ENCODE data around the gene COBLL1. TPM values are rescaled to one million over a fixed set of nuclear protein-coding genes. Genes with fewer than 3 reads are reported as not detected.
A peak's percentile ranks its signal among the peaks of the same experiment; 100 is the strongest.

COBLL1 gene, protein sequence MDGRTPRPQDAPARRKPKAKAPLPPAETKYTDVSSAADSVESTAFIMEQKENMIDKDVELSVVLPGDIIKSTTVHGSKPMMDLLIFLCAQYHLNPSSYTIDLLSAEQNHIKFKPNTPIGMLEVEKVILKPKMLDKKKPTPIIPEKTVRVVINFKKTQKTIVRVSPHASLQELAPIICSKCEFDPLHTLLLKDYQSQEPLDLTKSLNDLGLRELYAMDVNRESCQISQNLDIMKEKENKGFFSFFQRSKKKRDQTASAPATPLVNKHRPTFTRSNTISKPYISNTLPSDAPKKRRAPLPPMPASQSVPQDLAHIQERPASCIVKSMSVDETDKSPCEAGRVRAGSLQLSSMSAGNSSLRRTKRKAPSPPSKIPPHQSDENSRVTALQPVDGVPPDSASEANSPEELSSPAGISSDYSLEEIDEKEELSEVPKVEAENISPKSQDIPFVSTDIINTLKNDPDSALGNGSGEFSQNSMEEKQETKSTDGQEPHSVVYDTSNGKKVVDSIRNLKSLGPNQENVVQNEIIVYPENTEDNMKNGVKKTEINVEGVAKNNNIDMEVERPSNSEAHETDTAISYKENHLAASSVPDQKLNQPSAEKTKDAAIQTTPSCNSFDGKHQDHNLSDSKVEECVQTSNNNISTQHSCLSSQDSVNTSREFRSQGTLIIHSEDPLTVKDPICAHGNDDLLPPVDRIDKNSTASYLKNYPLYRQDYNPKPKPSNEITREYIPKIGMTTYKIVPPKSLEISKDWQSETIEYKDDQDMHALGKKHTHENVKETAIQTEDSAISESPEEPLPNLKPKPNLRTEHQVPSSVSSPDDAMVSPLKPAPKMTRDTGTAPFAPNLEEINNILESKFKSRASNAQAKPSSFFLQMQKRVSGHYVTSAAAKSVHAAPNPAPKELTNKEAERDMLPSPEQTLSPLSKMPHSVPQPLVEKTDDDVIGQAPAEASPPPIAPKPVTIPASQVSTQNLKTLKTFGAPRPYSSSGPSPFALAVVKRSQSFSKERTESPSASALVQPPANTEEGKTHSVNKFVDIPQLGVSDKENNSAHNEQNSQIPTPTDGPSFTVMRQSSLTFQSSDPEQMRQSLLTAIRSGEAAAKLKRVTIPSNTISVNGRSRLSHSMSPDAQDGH
- total RNA-seq, result 5.1 and 10.1 TPM in 2 replicates
- 3.7 and 11.9 TPM in 2 replicates for polyA plus RNA-seq
- polyA plus RNA-seq (2012), result 3.3 and 12.6 TPM in 2 replicates
- polyA minus RNA-seq (ENCODE audit: low replicate concordance), result 0.93 and 10.9 TPM in 2 replicates

GRCh38 chr2:164841719-164842623, at the start of gene COBLL1:
COBLL1 (minus strand) TSS chr2:164841823; CDS start chr2:164841196, 627 bp downstream.
- TF ChIP-seq EZH2 (IDR thresholded peaks at IDR 0.05; ENCODE audit: low read length, missing control alignments), result no peak
- TF ChIP-seq CTCF (conservative IDR thresholded peaks at IDR 0.05 in 1 of 2, IDR thresholded peaks at IDR 0.05 in 1 of 2; ENCODE audit: low read depth in 1 of 2, low read length in 2 of 2), result peak; percentile 78 to 82
- Histone ChIP-seq H2AFZ (ENCODE audit: low read length) (peak within 1 kb of the TSS; percentile 83), H3K36me3 (ENCODE audit: control insufficient read depth, insufficient read depth, low read length) (no peaks in the 10 kb centered on the region), H3K9ac (ENCODE audit: insufficient read depth, low read length) (peak within 1 kb of the TSS; percentile 89), H3K4me2 (ENCODE audit: extremely low read depth, insufficient read depth, low read length) (peak within 1 kb of the TSS; percentile 98), H3K4me3 (replicated peaks in 1 of 4; ENCODE audit: control extremely low read depth in 1 of 4, insufficient read depth in 1 of 4, low read depth in 3 of 4, low read length in 4 of 4) (peak within 1 kb of the TSS; percentile 66 to 80 (median 70)), H3K27ac (ENCODE audit: insufficient read depth, low read length) (peak within 1 kb of the TSS; percentile 60), H4K20me1 (ENCODE audit: control insufficient read depth, extremely low read depth, insufficient read depth, low read length) (no peaks in the 10 kb centered on the region), H3K27me3 (ENCODE audit: control insufficient read depth, insufficient read depth, low read length) (no peaks in the 10 kb centered on the region), H3K79me2 (ENCODE audit: control insufficient read depth, insufficient read depth, low read length) (peaks cover 4% of the 10 kb centered on the region), H3K4me1 (ENCODE audit: control insufficient read depth, extremely low read depth, insufficient read depth, low read length) (peaks cover 8% of the 10 kb centered on the region), H3K9me3 (ENCODE audit: control insufficient read depth, insufficient read depth, low read depth, low read length) (no peaks in the 10 kb centered on the region)
- DNase-seq (ENCODE audit: low read depth in 2 of 2), result peak; percentile 44 to 67

- H3K36me3 ChIP-seq (ENCODE audit: control insufficient read depth, insufficient read depth, low read length), result no peaks in the 10 kb centered on the region
Observed at GRCh38 chr2:164890544-164890943, 48.9 kb upstream of the COBLL1 start.

More at GRCh38 chr2:164890544-164890943, 48.9 kb upstream of the COBLL1 start:
- Histone ChIP-seq H3K4me3 (replicated peaks in 1 of 4; ENCODE audit: control extremely low read depth in 1 of 4, insufficient read depth in 1 of 4, low read depth in 3 of 4, low read length in 4 of 4) (no peak overlapping the region), H3K9ac (ENCODE audit: insufficient read depth, low read length) (no peak overlapping the region), H4K20me1 (ENCODE audit: control insufficient read depth, extremely low read depth, insufficient read depth, low read length) (no peaks in the 10 kb centered on the region), H3K79me2 (ENCODE audit: control insufficient read depth, insufficient read depth, low read length) (no peaks in the 10 kb centered on the region), H3K4me1 (ENCODE audit: control insufficient read depth, extremely low read depth, insufficient read depth, low read length) (no peaks in the 10 kb centered on the region), H3K27ac (ENCODE audit: insufficient read depth, low read length) (no peak overlapping the region), H3K9me3 (ENCODE audit: control insufficient read depth, insufficient read depth, low read depth, low read length) (no peaks in the 10 kb centered on the region), H3K4me2 (ENCODE audit: extremely low read depth, insufficient read depth, low read length) (no peak overlapping the region), H2AFZ (ENCODE audit: low read length) (peak overlapping the region; percentile 3), H3K27me3 (ENCODE audit: control insufficient read depth, insufficient read depth, low read length) (no peaks in the 10 kb centered on the region)
- DNase-seq (ENCODE audit: low read depth in 2 of 2), result peak; percentile 18 to 60
- TF ChIP-seq EZH2 (IDR thresholded peaks at IDR 0.05; ENCODE audit: low read length, missing control alignments) (no peak), CTCF (conservative IDR thresholded peaks at IDR 0.05 in 1 of 2, IDR thresholded peaks at IDR 0.05 in 1 of 2; ENCODE audit: low read depth in 1 of 2, low read length in 2 of 2) (no peak)

All from fibroblast of lung (primary cell).